Kidney tubule cell (primary cell): ENCODE results near the gene TAF6L.
"Not testable (repeated sequence)": the region's sequence is repeated elsewhere in the genome, so short reads cannot be mapped to it uniquely, and the experiment has no call there.

ENCODE experiments used
- DNase-seq: peaks from one replicate; pipeline ENCODE4 v3.0.0-alpha.2; 2018; ENCODE audit warnings: low spot score

The TAF6L gene

GRCh38 chr11:62805961-62806441 is 34.8 kb downstream of the TAF6L start:
- peak; percentile 44 for DNase-seq

- no peak for DNase-seq
These were observed 35.5 kb downstream of the TAF6L start for GRCh38 chr11:62806611-62807121.

GRCh38 chr11:62810748-62811147 is 39.6 kb downstream of the TAF6L start:
- no peak for DNase-seq

GRCh38 chr11:62811659-62812058 is 40.5 kb downstream of the TAF6L start:
- no peak for DNase-seq

DNA sequence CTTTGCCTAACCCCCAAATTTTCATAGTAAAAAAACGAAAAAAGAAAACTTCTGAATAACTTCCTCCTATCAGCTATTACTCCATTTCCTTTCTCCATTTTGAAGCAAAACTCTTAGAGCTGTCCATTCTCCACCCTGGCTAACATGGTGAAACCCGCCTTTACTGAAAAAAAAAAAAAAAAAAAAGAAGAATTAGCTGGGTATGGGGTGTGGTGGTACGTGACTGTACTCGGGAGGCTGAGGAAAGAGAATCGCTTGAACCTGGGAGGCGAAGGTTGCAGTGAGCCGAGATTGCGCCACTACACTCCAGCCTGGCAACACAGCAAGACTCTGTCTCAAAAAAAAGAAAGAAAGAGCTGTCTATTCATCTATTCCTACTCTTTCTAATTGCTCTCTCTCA is 45.4 kb downstream of the TAF6L start:
- DNase-seq: no peak

- DNase-seq: no peak
These were observed 45.9 kb downstream of the TAF6L start for GRCh38 chr11:62817129-62817528.

DNA sequence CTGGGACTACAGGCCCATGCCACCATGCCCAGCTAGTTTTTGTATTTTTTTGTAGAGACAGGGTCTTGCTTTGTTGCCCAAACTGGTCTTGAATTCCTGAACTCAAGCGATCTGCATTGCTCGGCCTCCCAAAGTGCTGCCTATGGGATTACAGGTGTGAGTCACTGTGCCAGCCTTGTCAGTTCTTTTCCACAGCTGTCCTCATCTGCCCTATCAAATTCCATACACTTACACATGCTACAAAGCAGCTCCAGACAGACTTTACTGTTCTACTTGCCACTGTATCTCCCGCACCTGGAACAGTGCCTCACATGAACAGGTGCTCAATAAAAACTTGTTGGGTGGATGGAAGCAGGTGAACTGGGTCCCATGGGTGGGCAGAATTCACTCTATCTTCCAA is 52.5 kb downstream of the TAF6L start:
- no peak for DNase-seq

- not testable (repeated sequence) for DNase-seq
These were observed 56.9 kb downstream of the TAF6L start for GRCh38 chr11:62828130-62828529.

- no peak for DNase-seq
These were observed 59.8 kb downstream of the TAF6L start for GRCh38 chr11:62830904-62831519.

GRCh38 chr11:62831520-62832335 is 60.5 kb downstream of the TAF6L start, which contains the start of gene STX5:
TSS of gene STX5 (minus strand) at chr11:62832051. CDS start at chr11:62831243, 808 bp downstream.
- DNase-seq: peak; percentile 98

- no peak for DNase-seq
These were observed 61.4 kb downstream of the TAF6L start, which contains the start of gene TEX54 for GRCh38 chr11:62832336-62833234. TSS of gene TEX54 (minus strand) at chr11:62832841.

DNA sequence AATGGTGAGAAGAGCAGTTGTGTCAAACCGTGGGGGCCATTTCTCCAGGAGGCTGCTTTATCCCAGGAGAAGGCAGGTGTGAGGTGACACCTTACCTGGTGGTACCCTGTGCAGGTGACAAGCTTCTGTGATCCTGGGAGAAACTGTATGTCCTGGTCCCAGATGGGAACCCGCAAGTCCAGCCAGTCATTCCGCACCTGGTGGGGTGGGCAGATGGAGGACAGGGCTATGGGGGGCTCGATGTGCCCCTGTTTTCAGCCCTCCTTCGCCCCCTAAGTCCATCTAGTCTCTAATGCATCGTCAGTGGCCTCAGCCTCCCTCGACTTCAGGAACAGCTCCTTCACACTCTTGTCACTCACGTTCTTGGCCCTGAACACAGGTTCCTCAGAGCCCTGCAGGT is 64.1 kb downstream of the TAF6L start:
- DNase-seq: no peak
